Stimulated activated CD4-positive, alpha-beta T cell treated with anti-CD3 and anti-CD28 coated beads, Interleukin-1b, Interleukin-23, amount 100 ng/mL, for 4 hours (primary cell): ENCODE data around the gene SLC7A1.

Source experiments
- DNase-seq, 2 donors: peaks; one replicate each; pipeline ENCODE4 v3.0.0-alpha.2; 2020; ENCODE audit warnings: low read depth in 2 of 2

The SLC7A1 gene

DNA sequence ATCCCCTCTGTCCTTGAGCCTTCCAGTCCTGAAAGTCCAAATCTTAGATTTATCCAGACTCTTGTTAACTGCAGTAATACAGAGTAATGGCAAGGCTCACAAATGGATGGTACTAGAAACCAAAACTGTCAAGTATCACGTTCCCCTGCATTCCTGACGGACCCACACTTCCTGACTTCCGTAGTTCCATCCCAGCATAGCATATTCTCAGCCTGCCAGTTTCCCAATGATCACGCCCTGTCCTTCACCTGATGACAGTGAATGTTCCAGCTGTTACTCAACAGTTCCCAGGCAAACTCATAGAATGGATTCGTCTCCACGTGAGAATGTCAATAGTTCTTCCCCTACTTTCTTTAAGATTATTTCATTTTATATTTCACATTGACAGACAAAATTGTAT lies 33.6 kb downstream of the SLC7A1 start:
- DNase-seq: no peak

- DNase-seq: no peak
These were observed 38.7 kb downstream of the SLC7A1 start for GRCh38 chr13:29556742-29557141.

GRCh38 chr13:29551214-29551613 lies 44.3 kb downstream of the SLC7A1 start:
- no peak for DNase-seq

DNA sequence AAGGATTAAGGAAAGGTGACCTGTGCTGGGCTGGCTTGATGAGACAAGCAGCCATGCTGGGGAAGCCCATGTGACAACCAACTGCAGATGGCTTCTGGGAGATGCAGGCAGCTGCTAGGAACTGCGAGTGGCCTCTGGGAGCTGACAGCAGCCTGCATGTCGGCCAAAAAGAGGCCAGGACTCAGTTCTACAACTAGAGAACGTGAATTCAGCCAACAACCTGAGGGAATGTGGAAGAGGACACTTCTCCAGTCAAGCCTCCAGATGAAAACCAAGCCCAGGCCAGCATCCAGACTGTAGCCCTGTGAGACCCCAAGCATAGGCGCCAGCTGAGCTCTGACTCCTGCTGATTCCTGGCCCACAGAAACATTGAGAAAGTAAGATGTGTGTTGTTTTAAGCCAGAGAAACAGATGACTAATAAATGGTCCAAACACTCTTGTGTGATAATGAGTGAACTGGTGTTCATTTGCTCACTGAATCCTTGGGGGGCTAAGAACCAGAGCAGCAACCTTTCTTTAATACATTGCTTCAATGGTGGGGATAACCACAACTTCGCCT lies 45.0 kb downstream of the SLC7A1 start:
- DNase-seq: no peak

DNA sequence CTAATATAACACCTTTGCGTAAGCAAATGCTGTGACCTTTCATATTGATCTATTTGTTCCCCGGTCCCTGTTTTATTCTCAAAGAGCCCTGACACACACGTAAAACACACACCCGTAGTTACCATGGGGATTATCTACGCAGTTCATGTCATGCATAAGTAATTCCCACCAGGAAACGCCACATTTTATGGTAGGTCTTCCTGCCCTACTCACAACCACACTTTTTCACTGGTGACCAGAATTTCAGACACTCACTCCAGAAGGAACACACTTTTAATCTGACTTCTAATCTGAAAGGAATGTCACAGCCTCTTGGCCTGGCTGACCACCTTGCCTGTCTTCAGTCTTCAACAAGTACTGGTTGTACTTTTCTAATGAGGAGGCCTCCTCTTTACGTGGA lies 46.8 kb downstream of the SLC7A1 start:
- DNase-seq: no peak

GRCh38 chr13:29547153-29547552 lies 48.3 kb downstream of the SLC7A1 start:
- no peak for DNase-seq

- DNase-seq: no peak
These were observed 48.8 kb downstream of the SLC7A1 start for GRCh38 chr13:29546662-29547061.

- DNase-seq: no peak
These were observed 49.5 kb downstream of the SLC7A1 start for GRCh38 chr13:29545988-29546387.

DNA sequence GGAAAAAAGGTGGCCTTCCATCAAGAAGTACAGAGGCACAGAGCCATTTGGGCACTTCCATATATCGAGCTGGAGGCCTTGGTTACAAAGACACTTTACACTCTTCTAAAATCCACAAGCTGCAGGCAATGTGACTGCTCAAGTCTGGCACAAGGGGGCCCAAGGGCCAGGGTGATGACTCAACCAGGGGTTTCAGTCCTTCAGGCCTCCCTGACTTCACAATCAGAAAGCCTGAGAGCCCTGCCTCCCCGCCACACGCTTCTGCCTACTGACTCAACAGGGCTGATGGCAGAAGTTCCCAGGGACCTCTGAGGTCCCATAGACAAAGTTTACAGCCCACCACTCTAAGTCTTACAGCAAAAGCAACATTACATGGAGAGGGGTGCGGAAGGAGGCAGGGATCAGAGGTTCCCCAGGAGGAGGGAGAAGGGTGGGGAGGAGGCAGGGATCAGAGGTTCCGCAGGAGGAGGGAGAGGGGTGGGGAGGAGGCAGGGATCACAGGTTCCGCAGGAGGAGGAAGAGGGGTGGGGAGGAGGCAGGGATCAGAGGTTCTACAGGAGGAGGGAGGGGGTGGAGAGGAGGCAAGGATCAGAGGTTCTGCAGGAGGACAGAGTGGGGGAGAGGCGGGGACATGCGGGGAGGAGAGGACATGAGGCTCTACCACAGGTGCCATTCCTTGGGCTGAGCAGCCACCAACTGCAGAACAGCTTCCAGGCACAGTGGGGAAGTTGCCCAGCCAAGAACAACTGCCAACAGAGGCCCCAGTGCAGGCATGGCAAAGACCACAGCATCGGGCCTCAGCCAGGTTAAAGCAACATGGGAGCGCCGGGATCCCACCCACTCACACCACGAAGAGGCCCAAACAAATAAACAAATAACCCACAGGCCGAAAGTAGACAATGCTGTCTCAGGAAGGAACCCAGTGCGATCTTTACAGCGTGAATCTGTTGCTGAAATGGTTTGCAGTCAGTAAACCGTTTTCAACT lies 52.0 kb downstream of the SLC7A1 start:
- DNase-seq: peak in 1 of 2 donors; percentile 13

DNA sequence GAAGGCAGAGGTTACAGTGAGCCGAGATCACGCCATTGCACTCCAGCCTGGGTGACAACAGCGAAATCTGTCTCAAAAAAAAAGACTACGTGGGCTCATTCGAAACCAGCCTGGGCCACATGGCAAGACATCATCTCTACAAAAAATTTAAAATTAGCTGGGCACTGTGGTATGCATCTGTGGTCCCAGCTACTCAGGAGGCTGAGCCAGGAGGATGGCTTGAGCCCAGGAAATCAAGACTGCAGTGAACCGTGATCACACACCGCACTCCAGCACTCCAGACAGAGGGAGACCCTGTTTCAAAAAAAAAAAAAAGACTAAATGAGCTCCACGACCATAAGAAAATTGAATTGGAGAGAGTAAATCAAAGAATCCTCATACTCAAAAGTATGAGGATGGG lies 53.1 kb downstream of the SLC7A1 start:
- DNase-seq: no peak

DNA sequence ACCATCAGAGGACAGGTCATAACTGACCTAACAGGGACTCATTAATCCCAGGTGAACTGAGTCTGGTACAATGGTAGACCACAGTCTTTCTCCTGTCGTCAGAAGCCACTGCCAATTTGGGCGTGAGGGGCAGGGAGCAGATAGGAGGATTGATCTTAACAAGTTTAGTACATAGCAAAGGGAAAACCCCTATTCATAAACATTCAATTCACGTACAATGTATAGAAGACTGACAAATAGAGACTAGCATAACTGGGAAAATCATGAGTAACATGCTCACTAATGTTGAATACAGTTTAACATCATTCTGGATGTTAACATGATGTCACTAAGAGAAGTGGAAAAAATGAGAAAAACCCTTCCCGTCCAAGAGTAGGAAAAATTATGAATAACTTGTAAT lies 54.1 kb downstream of the SLC7A1 start:
- DNase-seq: no peak

GRCh38 chr13:29540799-29541198 lies 54.7 kb downstream of the SLC7A1 start:
- DNase-seq: no peak

DNA sequence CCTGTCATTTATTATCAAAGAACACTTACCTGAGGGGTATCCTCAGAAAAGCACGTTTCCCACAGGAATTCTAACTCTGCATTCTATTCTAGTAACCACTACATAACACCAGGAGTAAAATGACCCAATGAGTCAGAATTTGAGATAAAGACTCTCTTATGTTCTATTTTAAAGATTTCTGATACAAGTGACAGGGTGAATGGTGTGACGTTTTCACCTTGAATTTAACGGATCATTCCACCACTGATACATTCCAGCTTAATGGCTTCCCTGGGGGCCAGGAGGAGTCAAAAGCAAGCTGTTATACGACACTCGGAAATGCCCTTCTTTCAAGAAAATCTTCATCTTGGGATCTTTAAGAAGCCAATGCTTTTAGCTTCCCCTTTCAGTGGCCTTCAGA lies 55.2 kb downstream of the SLC7A1 start:
- DNase-seq: no peak

GRCh38 chr13:29539856-29540255 lies 55.6 kb downstream of the SLC7A1 start:
- DNase-seq: no peak

GRCh38 chr13:29538652-29539040 lies 56.8 kb downstream of the SLC7A1 start:
- no peak for DNase-seq

GRCh38 chr13:29537736-29538651 lies 57.5 kb downstream of the SLC7A1 start:
- DNase-seq: no peak

DNA sequence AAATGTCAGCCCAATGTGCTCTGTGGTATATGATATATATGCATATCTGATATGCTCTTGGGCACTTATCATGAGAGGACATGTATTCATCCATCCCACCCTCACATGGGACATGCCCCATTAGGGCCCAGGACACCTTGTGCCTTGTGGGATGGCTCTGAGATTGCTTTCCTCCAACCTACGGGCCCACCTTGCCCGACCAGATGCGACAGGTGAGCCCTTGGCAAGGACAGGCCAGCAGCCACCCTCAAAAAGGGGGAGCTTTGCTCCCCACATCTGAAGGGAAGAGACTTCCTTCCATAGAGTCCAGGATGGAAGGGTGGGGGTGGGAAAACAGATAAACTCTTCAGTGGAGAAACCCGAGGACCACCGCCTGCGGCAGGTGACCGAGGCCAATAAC lies 58.6 kb downstream of the SLC7A1 start:
- DNase-seq: no peak

DNA sequence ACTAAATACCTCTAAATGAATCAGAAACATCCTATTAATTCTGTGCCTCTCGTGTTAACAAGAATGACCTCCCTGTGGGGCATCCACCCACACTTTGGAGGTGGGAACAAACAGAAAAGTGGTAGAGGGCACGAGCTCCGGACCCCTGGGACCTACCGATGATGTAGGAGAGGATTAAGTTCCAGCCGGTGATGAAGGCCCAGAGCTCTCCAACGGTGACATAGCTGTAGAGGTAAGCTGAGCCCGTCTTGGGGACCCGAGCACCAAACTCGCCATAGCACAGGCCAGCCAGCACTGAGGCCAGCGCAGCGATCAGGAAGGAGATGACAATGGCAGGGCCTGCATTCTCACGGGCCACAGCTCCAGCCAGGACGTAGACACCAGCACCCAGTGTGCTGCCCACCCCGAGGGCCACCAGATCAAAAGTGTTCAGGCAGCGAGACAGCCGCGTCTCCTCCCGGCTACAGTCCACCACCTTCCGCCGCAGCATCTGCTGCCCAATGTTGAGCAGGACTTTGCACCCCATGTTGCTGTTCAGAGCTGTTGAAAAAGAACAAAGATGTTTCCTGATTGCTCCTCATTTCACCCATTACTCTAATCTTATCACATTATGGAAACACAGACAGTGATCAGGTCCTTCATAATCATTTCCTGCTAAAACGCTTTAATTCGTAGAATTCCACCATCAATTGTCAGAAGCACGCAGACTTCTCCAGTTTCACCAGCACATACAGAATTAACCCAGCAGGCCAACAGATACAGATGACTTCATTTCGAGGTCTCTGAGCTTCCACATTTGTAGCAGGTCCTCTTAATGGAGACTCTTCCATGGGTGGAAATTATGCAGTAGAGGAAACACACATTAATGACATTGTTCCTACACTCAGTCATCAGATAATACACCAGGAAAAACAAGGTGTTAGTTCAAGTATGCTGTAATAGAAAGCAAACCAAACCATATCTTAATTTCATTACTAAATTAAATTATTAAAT lies 59.5 kb downstream of the SLC7A1 start:
- no peak for DNase-seq

DNA sequence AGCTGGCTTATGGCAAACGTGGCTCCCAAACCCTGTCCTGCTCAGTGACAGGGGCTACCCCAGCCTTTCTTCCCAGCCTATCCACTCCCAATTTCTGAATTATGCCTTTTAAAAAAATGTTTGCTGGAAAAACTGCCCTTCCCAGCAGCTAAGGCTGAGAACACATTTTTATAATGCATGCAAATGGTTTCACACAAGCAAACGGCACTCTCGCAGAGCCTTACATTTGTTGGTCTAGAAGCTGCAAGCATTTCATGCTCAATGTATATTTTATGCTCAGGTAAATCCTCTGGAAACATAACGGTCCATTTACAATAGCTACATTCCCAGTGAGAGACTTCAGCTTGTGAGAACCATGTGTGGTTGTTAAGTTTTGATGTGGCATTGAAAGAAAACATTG lies 61.4 kb downstream of the SLC7A1 start:
- no peak for DNase-seq

GRCh38 chr13:29532821-29533220 lies 62.7 kb downstream of the SLC7A1 start:
- DNase-seq: no peak

DNA sequence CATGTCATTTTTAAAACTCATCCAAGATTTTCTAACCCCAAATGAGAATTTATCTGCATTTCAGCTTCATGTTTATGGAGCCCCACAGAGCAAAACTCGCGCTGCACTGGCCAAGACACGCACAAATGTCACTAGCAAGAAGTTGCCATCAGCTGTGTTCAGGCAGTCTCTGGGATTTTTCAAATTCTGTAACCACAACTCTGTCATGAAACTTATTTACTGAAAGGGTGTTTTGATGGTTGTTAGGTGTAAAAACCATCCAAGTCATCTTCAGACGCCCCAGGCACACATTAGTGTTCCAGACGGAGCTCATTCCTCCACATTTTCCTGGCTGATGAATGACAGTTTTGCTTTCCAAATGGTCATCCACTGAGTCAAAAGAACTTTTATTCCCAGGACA lies 63.4 kb downstream of the SLC7A1 start:
- DNase-seq: no peak
